ENCODE results near the gene COPG2.

- no peak for TF ChIP-seq CTCF (IDR thresholded peaks at IDR 0.05; ENCODE audit: extremely low read depth in 1 of 2, insufficient read depth in 1 of 2, low read depth in 1 of 2, low read length in 2 of 2)
- TF ChIP-seq POLR2A (IDR thresholded peaks at IDR 0.05; ENCODE audit: low read depth, low read length), result no peak
- TF ChIP-seq POLR2AphosphoS5 (IDR thresholded peaks at IDR 0.05; ENCODE audit: insufficient read depth, low read depth, low read length), result no peak
- no peak for TF ChIP-seq EZH2 (IDR thresholded peaks at IDR 0.05; ENCODE audit: borderline replicate concordance, low read depth, low read length, severe bottlenecking)
- no peak for TF ChIP-seq JUN (IDR thresholded peaks at IDR 0.05; ENCODE audit: borderline replicate concordance, insufficient read depth, insufficient read length, low read depth)
- TF ChIP-seq GATA2 (IDR thresholded peaks at IDR 0.05; ENCODE audit: insufficient read depth, insufficient read length, low read depth, low read length), result no peak
- TF ChIP-seq MAX (IDR thresholded peaks at IDR 0.05; ENCODE audit: insufficient read depth, insufficient read length), result no peak
- TF ChIP-seq MYC (IDR thresholded peaks at IDR 0.05; ENCODE audit: low read depth, low read length), result no peak
- no peak for TF ChIP-seq FOS (IDR thresholded peaks at IDR 0.05; ENCODE audit: borderline replicate concordance, insufficient read depth, low read length)
Observed at GRCh38 chr7:130669085-130669700, 645 bp upstream of the COPG2 start.
